Coronary artery (tissue), 2 donors: ENCODE measurements around the gene NCAM1.
"Not testable (repeated sequence)": the region's sequence is repeated elsewhere in the genome, so short reads cannot be mapped to it uniquely, and the experiment has no call there.

Experiments
- DNase-seq: peaks from one replicate; pipeline ENCODE4 v3.0.0-alpha.2; 2017; ENCODE audit warnings: low spot score
- H3K27ac ChIP-seq, 2 donors: fragments of 200-600 bp; sonication (generic); one replicate each; pipeline ENCODE4 v1.5.1; 2016 to 2019
- H3K4me3 ChIP-seq: fragments of 200-600 bp; sonication (generic); 2 replicates; pipeline ENCODE4 v1.5.1; 2016; ENCODE audit warnings: mild to moderate bottlenecking, moderate library complexity
- CTCF ChIP-seq: fragments of 200-600 bp; sonication (generic); IDR thresholded peaks from one replicate; pipeline ENCODE4 v1.5.1; 2019; ENCODE audit warnings: antibody characterized with exemption

NCAM1 gene

GRCh38 chr11:113293936-113294335 lies 332.7 kb downstream of the NCAM1 start:
- no peak for DNase-seq
- Histone ChIP-seq H3K4me3 (no peak overlapping the region), H3K27ac (no peak overlapping the region)
- no peak for TF ChIP-seq CTCF

- no peak for DNase-seq
- H3K27ac ChIP-seq = no peak overlapping the region
- TF ChIP-seq CTCF = no peak
- no peak overlapping the region for H3K4me3 ChIP-seq
Measured at GRCh38 chr11:113295993-113296392, 334.8 kb downstream of the NCAM1 start.

- TF ChIP-seq CTCF = no peak
- no peak overlapping the region for H3K4me3 ChIP-seq
- no peak for DNase-seq
- H3K27ac ChIP-seq = no peak overlapping the region
Measured at GRCh38 chr11:113296447-113297205, 335.4 kb downstream of the NCAM1 start.

- not testable (repeated sequence) for H3K27ac ChIP-seq, H3K4me3 ChIP-seq, DNase-seq
Measured at GRCh38 chr11:113298496-113298895, 337.3 kb downstream of the NCAM1 start.

- no peak overlapping the region for H3K27ac ChIP-seq
- no peak overlapping the region for H3K4me3 ChIP-seq
- DNase-seq = no peak
- TF ChIP-seq CTCF = no peak
Measured at GRCh38 chr11:113304916-113305315, 343.7 kb downstream of the NCAM1 start.

- H3K27ac ChIP-seq = no peak overlapping the region
- no peak overlapping the region for H3K4me3 ChIP-seq
- DNase-seq = no peak
- TF ChIP-seq CTCF = peak; percentile 79
Measured at GRCh38 chr11:113305440-113306336, 344.5 kb downstream of the NCAM1 start.

- DNase-seq = no peak
- Histone ChIP-seq H3K27ac (no peak overlapping the region), H3K4me3 (no peak overlapping the region)
- TF ChIP-seq CTCF = no peak
Measured at GRCh38 chr11:113308601-113309000, 347.4 kb downstream of the NCAM1 start.
